ENCODE measurements around the gene MTCL1.

- TF ChIP-seq CTCF (IDR thresholded peaks at IDR 0.05) (no peak), POLR2A (IDR thresholded peaks at IDR 0.05) (no peak), EP300 (IDR thresholded peaks at IDR 0.05; ENCODE audit: low read depth) (no peak)
Measured at GRCh38 chr18:8734496-8734895, 29.1 kb downstream of the MTCL1 start.
